DMS114 treated with DMSO at 0.1 percent for 48 hours (cell line): ENCODE results near the gene SHB.

Experiments used
- DNase-seq: peaks from one replicate; lab custom pipeline; 2025; ENCODE audit not compliant: unreplicated experiment; lab: John Stamatoyannopoulos, UW

The SHB gene

GRCh38 chr9:38009990-38010389 is 59.0 kb downstream of the SHB start:
- no peak for DNase-seq

- DNase-seq = no peak
Observed at GRCh38 chr9:38009035-38009501, 60.0 kb downstream of the SHB start.

GRCh38 chr9:38008168-38009034 is 60.6 kb downstream of the SHB start:
- DNase-seq = no peak

GRCh38 chr9:38007016-38007415 is 62.0 kb downstream of the SHB start:
- DNase-seq = no peak

GRCh38 chr9:38006163-38006562 is 62.9 kb downstream of the SHB start:
- no peak for DNase-seq

GRCh38 chr9:38004809-38005560 is 64.0 kb downstream of the SHB start:
- no peak for DNase-seq

- DNase-seq = no peak
Observed at GRCh38 chr9:38003946-38004808, 64.8 kb downstream of the SHB start.

- DNase-seq = no peak
Observed at GRCh38 chr9:38003230-38003629, 65.8 kb downstream of the SHB start.

- no peak for DNase-seq
Observed at GRCh38 chr9:38001430-38001829, 67.6 kb downstream of the SHB start.

- DNase-seq = no peak
Observed at GRCh38 chr9:38000735-38001134, 68.3 kb downstream of the SHB start.

GRCh38 chr9:38000332-38000731 is 68.7 kb downstream of the SHB start:
- DNase-seq = no peak

GRCh38 chr9:37999588-38000189 is 69.3 kb downstream of the SHB start:
- DNase-seq = no peak

- DNase-seq = no peak
Observed at GRCh38 chr9:37998881-37999587, 70.0 kb downstream of the SHB start.

GRCh38 chr9:37997636-37998374 is 71.2 kb downstream of the SHB start:
- no peak for DNase-seq

- DNase-seq = no peak
Observed at GRCh38 chr9:37996819-37997217, 72.2 kb downstream of the SHB start.

GRCh38 chr9:37995961-37996818 is 72.8 kb downstream of the SHB start:
- DNase-seq = no peak

GRCh38 chr9:37995348-37995737 is 73.7 kb downstream of the SHB start:
- no peak for DNase-seq

GRCh38 chr9:37994639-37995347 is 74.2 kb downstream of the SHB start:
- DNase-seq = no peak
